ENCODE data around the gene PDSS1. TPM values are rescaled to one million over a fixed set of nuclear protein-coding genes. Genes with fewer than 3 reads are reported as not detected.

The PDSS1 gene
- total and polyA plus RNA-seq, 2 of the 13 experiments (the other 11 are each of a cell fraction or from before 2014, with no cell fraction given): 18.7 to 19.3 TPM

DNA sequence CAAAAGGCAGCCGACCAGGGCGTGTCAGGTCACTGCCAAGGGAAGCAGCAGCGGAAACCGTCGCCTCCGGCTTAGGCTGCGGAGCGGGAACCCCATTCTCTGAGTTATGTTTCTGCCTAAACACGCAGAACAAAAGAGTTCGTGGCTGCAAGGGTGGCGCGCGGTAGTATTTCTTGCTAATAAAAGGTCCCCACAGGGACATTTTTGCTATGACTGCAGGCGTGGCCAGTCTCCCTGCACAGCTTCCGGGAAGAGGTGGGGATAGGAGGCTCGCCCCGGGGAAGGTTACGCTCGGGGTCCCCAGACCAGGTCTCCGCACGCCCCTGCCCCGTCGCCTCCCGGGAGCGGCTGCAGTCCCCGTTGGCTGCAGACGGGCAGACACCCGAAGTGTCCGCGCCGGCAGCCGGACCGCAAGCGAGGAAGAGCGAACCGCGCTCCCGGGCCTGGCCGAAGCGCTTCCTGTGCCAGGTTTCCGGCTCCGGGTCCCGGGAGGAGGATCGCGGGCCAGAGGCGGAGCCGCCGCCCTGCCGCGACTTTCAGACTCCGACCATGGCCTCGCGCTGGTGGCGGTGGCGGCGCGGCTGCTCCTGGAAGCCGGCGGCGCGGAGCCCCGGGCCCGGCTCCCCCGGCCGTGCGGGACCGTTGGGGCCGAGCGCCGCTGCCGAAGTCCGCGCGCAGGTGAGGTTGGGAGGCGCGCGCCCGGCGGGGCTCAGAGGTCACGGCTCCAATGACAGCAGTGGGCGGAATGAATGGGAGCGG, at the start of gene PDSS1 (continued):
- TF ChIP-seq, protein P1, sequence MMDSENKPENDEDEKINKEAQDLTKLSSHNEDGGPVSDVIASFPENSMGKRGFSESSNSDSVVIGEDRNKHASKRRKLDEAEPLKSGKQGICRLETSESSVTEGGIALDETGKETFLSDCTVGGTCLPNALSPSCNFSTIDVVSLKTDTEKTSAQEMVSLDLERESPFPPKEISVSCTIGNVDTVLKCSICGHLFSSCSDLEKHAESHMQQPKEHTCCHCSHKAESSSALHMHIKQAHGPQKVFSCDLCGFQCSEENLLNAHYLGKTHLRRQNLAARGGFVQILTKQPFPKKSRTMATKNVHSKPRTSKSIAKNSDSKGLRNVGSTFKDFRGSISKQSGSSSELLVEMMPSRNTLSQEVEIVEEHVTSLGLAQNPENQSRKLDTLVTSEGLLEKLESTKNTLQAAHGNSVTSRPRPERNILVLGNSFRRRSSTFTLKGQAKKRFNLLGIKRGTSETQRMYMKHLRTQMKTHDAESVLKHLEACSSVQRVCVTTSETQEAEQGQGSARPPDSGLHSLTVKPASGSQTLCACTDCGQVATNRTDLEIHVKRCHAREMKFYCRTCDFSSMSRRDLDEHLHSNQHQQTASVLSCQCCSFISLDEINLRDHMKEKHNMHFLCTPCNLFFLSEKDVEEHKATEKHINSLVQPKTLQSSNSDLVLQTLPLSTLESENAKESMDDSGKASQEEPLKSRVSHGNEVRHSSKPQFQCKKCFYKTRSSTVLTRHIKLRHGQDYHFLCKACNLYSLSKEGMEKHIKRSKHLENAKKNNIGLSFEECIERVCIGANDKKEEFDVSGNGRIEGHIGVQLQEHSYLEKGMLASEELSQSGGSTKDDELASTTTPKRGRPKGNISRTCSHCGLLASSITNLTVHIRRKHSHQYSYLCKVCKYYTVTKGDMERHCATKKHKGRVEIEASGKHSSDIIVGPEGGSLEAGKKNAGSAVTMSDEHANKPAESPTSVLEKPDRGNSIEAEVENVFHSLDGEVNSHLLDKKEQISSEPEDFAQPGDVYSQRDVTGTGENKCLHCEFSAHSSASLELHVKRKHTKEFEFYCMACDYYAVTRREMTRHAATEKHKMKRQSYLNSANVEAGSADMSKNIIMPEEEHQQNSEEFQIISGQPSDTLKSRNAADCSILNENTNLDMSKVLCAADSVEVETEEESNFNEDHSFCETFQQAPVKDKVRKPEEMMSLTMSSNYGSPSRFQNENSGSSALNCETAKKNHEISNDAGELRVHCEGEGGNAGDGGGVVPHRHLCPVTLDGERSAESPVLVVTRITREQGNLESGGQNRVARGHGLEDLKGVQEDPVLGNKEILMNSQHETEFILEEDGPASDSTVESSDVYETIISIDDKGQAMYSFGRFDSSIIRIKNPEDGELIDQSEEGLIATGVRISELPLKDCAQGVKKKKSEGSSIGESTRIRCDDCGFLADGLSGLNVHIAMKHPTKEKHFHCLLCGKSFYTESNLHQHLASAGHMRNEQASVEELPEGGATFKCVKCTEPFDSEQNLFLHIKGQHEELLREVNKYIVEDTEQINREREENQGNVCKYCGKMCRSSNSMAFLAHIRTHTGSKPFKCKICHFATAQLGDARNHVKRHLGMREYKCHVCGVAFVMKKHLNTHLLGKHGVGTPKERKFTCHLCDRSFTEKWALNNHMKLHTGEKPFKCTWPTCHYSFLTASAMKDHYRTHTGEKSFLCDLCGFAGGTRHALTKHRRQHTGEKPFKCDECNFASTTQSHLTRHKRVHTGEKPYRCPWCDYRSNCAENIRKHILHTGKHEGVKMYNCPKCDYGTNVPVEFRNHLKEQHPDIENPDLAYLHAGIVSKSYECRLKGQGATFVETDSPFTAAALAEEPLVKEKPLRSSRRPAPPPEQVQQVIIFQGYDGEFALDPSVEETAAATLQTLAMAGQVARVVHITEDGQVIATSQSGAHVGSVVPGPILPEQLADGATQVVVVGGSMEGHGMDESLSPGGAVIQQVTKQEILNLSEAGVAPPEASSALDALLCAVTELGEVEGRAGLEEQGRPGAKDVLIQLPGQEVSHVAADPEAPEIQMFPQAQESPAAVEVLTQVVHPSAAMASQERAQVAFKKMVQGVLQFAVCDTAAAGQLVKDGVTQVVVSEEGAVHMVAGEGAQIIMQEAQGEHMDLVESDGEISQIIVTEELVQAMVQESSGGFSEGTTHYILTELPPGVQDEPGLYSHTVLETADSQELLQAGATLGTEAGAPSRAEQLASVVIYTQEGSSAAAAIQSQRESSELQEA (CRISPR knock-in tag; IDR thresholded peaks at IDR 0.05; ENCODE audit: not compliant biosample characterization): no peak
- TF ChIP-seq ZNF333 (CRISPR knock-in tag; IDR thresholded peaks at IDR 0.05; ENCODE audit: borderline replicate concordance) (no peak), SIX4 (CRISPR knock-in tag; IDR thresholded peaks at IDR 0.05) (no peak), NONO (IDR thresholded peaks at IDR 0.05) (no peak), NONO (CRISPR knock-in tag; conservative IDR thresholded peaks at IDR 0.05) (no peak), EP300 (IDR thresholded peaks at IDR 0.05; ENCODE audit: low read depth in 2 of 2, low read length in 2 of 2) (no peak), EP300 (CRISPR knock-in tag; IDR thresholded peaks at IDR 0.05; ENCODE audit: borderline replicate concordance) (no peak), DR1 (CRISPR knock-in tag; IDR thresholded peaks at IDR 0.05) (no peak), ZNF546 (CRISPR knock-in tag; conservative IDR thresholded peaks at IDR 0.05) (peak; percentile 68; the same call in 1 of the 2 replicates), MYC (CRISPR knock-in tag; IDR thresholded peaks at IDR 0.05; ENCODE audit: borderline replicate concordance) (peak; percentile 97), ZNF234 (CRISPR knock-in tag; conservative IDR thresholded peaks at IDR 0.05) (no peak), NFYB (CRISPR knock-in tag; IDR thresholded peaks at IDR 0.05) (no peak; the same call in 1 of the 2 replicates), TCF7 (IDR thresholded peaks at IDR 0.05; ENCODE audit: low read depth) (no peak), MTA1 (CRISPR knock-in tag; IDR thresholded peaks at IDR 0.05; ENCODE audit: borderline replicate concordance) (no peak), ZNF382 (CRISPR knock-in tag; IDR thresholded peaks at IDR 0.05; ENCODE audit: borderline replicate concordance) (no peak)
- TF ChIP-seq, protein P2, sequence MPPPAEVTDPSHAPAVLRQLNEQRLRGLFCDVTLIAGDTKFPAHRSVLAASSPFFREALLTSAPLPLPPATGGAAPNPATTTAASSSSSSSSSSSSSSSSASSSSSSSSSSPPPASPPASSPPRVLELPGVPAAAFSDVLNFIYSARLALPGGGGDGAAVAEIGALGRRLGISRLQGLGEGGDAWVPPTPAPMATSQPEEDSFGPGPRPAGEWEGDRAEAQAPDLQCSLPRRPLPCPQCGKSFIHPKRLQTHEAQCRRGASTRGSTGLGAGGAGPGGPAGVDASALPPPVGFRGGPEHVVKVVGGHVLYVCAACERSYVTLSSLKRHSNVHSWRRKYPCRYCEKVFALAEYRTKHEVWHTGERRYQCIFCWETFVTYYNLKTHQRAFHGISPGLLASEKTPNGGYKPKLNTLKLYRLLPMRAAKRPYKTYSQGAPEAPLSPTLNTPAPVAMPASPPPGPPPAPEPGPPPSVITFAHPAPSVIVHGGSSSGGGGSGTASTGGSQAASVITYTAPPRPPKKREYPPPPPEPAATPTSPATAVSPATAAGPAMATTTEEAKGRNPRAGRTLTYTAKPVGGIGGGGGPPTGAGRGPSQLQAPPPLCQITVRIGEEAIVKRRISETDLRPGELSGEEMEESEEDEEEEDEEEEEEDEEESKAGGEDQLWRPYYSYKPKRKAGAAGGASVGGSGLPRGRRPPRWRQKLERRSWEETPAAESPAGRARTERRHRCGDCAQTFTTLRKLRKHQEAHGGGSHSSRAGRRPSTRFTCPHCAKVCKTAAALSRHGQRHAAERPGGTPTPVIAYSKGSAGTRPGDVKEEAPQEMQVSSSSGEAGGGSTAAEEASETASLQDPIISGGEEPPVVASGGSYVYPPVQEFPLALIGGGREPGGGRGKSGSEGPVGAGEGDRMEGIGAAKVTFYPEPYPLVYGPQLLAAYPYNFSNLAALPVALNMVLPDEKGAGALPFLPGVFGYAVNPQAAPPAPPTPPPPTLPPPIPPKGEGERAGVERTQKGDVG (CRISPR knock-in tag; IDR thresholded peaks at IDR 0.05; ENCODE audit: borderline replicate concordance): peak; percentile 70; the same call in 1 of the 2 replicates

All from HepG2 (cell line).